GM18511 (cell line): ENCODE data around the gene MIEF1.

Experiments
- ATAC-seq: cut with Tn5 transposase; IDR thresholded peaks from one replicate; pipeline ENCODE4 v1.9.1; 2021; ENCODE audit warnings: mild to moderate bottlenecking, moderate library complexity; ENCODE audit not compliant: unreplicated experiment

Gene MIEF1

GRCh38 chr22:39556970-39557841, 55.1 kb downstream of the MIEF1 start:
- no peak for ATAC-seq

GRCh38 chr22:39558254-39558727, 56.2 kb downstream of the MIEF1 start:
- no peak for ATAC-seq

GRCh38 chr22:39558950-39559349, 56.9 kb downstream of the MIEF1 start:
- no peak for ATAC-seq

GRCh38 chr22:39559456-39560105, 57.5 kb downstream of the MIEF1 start:
- ATAC-seq, result no peak

GRCh38 chr22:39560127-39560526, 58.0 kb downstream of the MIEF1 start:
- no peak for ATAC-seq

- no peak for ATAC-seq
Measured at GRCh38 chr22:39562839-39563489, 60.9 kb downstream of the MIEF1 start.

- ATAC-seq, result no peak
Measured at GRCh38 chr22:39563571-39564428, 61.7 kb downstream of the MIEF1 start.

- no peak for ATAC-seq
Measured at GRCh38 chr22:39565414-39565944, 63.4 kb downstream of the MIEF1 start.

GRCh38 chr22:39567135-39567946, 65.3 kb downstream of the MIEF1 start:
- no peak for ATAC-seq
